DND-41 (cell line): ENCODE data around the gene RHBDD3.

Experiments used
- ATAC-seq: fragments of 200-7000 bp; cut with Tn5 transposase; 3 replicates; pipeline ENCODE4 v1.9.1; 2021; ENCODE audit warnings: low read depth; ENCODE audit not compliant: insufficient read depth
- DNase-seq: peaks from one replicate; pipeline ENCODE4 v3.0.0-alpha.2; 2020
- H2AFZ ChIP-seq: 2 replicates; pipeline ENCODE4 v1.6.0; 2012; ENCODE audit warnings: low read depth, low read length
- H3K27ac ChIP-seq: 2 replicates; pipeline ENCODE4 v1.5.1; 2012; ENCODE audit warnings: low read length, inconsistent platforms
- H3K27me3 ChIP-seq: fragments of 200-600 bp; sonication (generic); 2 replicates; pipeline ENCODE4 v1.6.0; 2012; ENCODE audit warnings: low read length, mild to moderate bottlenecking, inconsistent platforms; ENCODE audit not compliant: insufficient read depth, poor library complexity
- H3K36me3 ChIP-seq: 2 replicates; pipeline ENCODE4 v1.5.1; 2012; ENCODE audit warnings: low read length, inconsistent platforms; ENCODE audit not compliant: insufficient read depth
- H3K4me1 ChIP-seq: 2 replicates; pipeline ENCODE4 v1.5.1; 2012; ENCODE audit warnings: mild to moderate bottlenecking, low read length; ENCODE audit not compliant: insufficient read depth
- H3K4me2 ChIP-seq: 2 replicates; pipeline ENCODE4 v1.6.0; 2012; ENCODE audit warnings: mild to moderate bottlenecking, moderate library complexity, low read length, inconsistent platforms; ENCODE audit not compliant: insufficient read depth
- H3K4me3 ChIP-seq, 2 experiments: fragments of 200-600 bp in 1 of 2; shearing (Covaris generic) in 1 of 2; 2 replicates each; pipeline ENCODE4 v1.5.1; 2012 to 2016; ENCODE audit warnings: inconsistent platforms in 2 of 2, low read length in 2 of 2, mild to moderate bottlenecking in 2 of 2, low read depth in 1 of 2, moderate library complexity in 1 of 2
- H3K79me2 ChIP-seq: 2 replicates; pipeline ENCODE4 v1.6.0; 2012; ENCODE audit warnings: low read length, inconsistent platforms; ENCODE audit not compliant: insufficient read depth
- H3K9ac ChIP-seq: 2 replicates; pipeline ENCODE4 v1.6.0; 2012; ENCODE audit warnings: low read depth, mild to moderate bottlenecking, inconsistent platforms, low read length, moderate library complexity
- H3K9me3 ChIP-seq: 2 replicates; pipeline ENCODE4 v1.5.1; 2012; ENCODE audit warnings: low read length, moderate library complexity, mild to moderate bottlenecking, inconsistent platforms; ENCODE audit not compliant: insufficient read depth, severe bottlenecking
- H4K20me1 ChIP-seq: 2 replicates; pipeline ENCODE4 v1.6.0; 2012; ENCODE audit warnings: low read length; ENCODE audit not compliant: insufficient read depth
- EZH2 ChIP-seq: IDR thresholded peaks from 3 replicates; pipeline ENCODE4 v1.6.1; 2012; ENCODE audit warnings: borderline replicate concordance, low read depth, mild to moderate bottlenecking, moderate library complexity, low read length, inconsistent platforms; ENCODE audit not compliant: severe bottlenecking
- TF ChIP-seq, protein P1 (sequence below): IDR thresholded peaks from 2 replicates; pipeline ENCODE4 v1.5.1; 2012; ENCODE audit warnings: borderline replicate concordance, low read length, moderate library complexity, mild to moderate bottlenecking; ENCODE audit not compliant: poor library complexity, severe bottlenecking; ENCODE audit errors: extremely low read depth

RHBDD3 gene

GRCh38 chr22:29267858-29268510 is at the start of gene RHBDD3, which contains the start of gene EWSR1:
RHBDD3 (minus strand) TSS chr22:29267981; CDS start chr22:29265626, 2,355 bp downstream.
EWSR1 (plus strand) TSS chr22:29268268; CDS start chr22:29268337, 69 bp downstream.
- peak within 1 kb of the TSS; percentile 67 to 86 for H3K4me3 ChIP-seq
- peak; percentile 90 for ATAC-seq

GRCh38 chr22:29316141-29316828 is 48.5 kb upstream of the RHBDD3 start:
- Histone ChIP-seq H3K4me2 (no peak overlapping the region), H3K4me1 (peaks cover 11% of the 10 kb centered on the region; the same call in 1 of the 2 replicates), H3K79me2 (no peaks in the 10 kb centered on the region), H4K20me1 (peaks cover 5% of the 10 kb centered on the region; the same call in 1 of the 2 replicates), H3K9me3 (no peaks in the 10 kb centered on the region), H3K27ac (no peak overlapping the region), H3K9ac (no peak overlapping the region), H3K27me3 (peaks cover 9% of the 10 kb centered on the region), H3K36me3 (no peaks in the 10 kb centered on the region), H2AFZ (no peak overlapping the region), H3K4me3 (no peak overlapping the region)
- ATAC-seq (no peak), DNase-seq (no peak)
- no peak for TF ChIP-seq EZH2
- TF ChIP-seq, protein P1, sequence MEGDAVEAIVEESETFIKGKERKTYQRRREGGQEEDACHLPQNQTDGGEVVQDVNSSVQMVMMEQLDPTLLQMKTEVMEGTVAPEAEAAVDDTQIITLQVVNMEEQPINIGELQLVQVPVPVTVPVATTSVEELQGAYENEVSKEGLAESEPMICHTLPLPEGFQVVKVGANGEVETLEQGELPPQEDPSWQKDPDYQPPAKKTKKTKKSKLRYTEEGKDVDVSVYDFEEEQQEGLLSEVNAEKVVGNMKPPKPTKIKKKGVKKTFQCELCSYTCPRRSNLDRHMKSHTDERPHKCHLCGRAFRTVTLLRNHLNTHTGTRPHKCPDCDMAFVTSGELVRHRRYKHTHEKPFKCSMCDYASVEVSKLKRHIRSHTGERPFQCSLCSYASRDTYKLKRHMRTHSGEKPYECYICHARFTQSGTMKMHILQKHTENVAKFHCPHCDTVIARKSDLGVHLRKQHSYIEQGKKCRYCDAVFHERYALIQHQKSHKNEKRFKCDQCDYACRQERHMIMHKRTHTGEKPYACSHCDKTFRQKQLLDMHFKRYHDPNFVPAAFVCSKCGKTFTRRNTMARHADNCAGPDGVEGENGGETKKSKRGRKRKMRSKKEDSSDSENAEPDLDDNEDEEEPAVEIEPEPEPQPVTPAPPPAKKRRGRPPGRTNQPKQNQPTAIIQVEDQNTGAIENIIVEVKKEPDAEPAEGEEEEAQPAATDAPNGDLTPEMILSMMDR = no peak

More at GRCh38 chr22:29267858-29268510, at the start of gene RHBDD3, which contains the start of gene EWSR1:
- H2AFZ ChIP-seq = peak within 1 kb of the TSS; percentile 94
- TF ChIP-seq, protein P1 = peak; percentile 2
- no peak for TF ChIP-seq EZH2
- H3K4me1 ChIP-seq = peaks cover 56% of the 10 kb centered on the region
- peaks cover 55% of the 10 kb centered on the region for H4K20me1 ChIP-seq
- peak within 1 kb of the TSS; percentile 97 for H3K9ac ChIP-seq
- no peaks in the 10 kb centered on the region for H3K27me3 ChIP-seq
- DNase-seq = peak; percentile 96
- H3K27ac ChIP-seq = peak within 1 kb of the TSS; percentile 100
- H3K36me3 ChIP-seq = peaks cover 78% of the 10 kb centered on the region
- peaks cover 79% of the 10 kb centered on the region for H3K79me2 ChIP-seq
- H3K9me3 ChIP-seq = no peaks in the 10 kb centered on the region
- H3K4me2 ChIP-seq = peak within 1 kb of the TSS; percentile 74

GRCh38 chr22:29315286-29316140 is 47.7 kb upstream of the RHBDD3 start, which contains the start of gene RASL10A:
RASL10A (minus strand) TSS chr22:29315697; CDS start chr22:29315246, 451 bp downstream.
- peak within 1 kb of the TSS; percentile 54 for H3K4me2 ChIP-seq
- peaks cover 5% of the 10 kb centered on the region; the same call in 1 of the 2 replicates for H4K20me1 ChIP-seq
- peaks cover 9% of the 10 kb centered on the region for H3K27me3 ChIP-seq
- H3K36me3 ChIP-seq = no peaks in the 10 kb centered on the region
- H3K9ac ChIP-seq = no peak within 1 kb of the TSS; the same call in 1 of the 2 replicates
- H3K79me2 ChIP-seq = no peaks in the 10 kb centered on the region
- H3K4me3 ChIP-seq = peak within 1 kb of the TSS in 1 of 2 experiments; percentile 36; a peak in 2 of 4 replicates
- peak; percentile 32 for DNase-seq
- TF ChIP-seq, protein P1 = no peak
- TF ChIP-seq EZH2 = no peak
- no peaks in the 10 kb centered on the region for H3K9me3 ChIP-seq
- ATAC-seq = peak; percentile 55
- peaks cover 11% of the 10 kb centered on the region; the same call in 1 of the 2 replicates for H3K4me1 ChIP-seq
- H3K27ac ChIP-seq = no peak within 1 kb of the TSS
- no peak within 1 kb of the TSS for H2AFZ ChIP-seq
